Fibroblast of lung (primary cell): ENCODE measurements around the gene CHRND. TPM values are rescaled to one million over a fixed set of nuclear protein-coding genes. Genes with fewer than 3 reads are reported as not detected.

Experiments used
- DNase-seq, 2 donors: peaks; one replicate each; pipeline versions ENCODE4 v3.0.0 to v3.0.0-alpha.2; 2010; ENCODE audit warnings: low read depth in 2 of 2
- H2AFZ ChIP-seq: 2 replicates; pipeline ENCODE4 v1.5.1; 2012; ENCODE audit warnings: low read length, control low read depth, inconsistent platforms
- H3K27ac ChIP-seq: 2 replicates; pipeline ENCODE4 v1.5.1; 2011; ENCODE audit warnings: low read length, control low read depth; ENCODE audit not compliant: insufficient read depth
- H3K27me3 ChIP-seq: 2 replicates; pipeline ENCODE4 v1.5.1; 2011; ENCODE audit warnings: mild to moderate bottlenecking, low read length; ENCODE audit not compliant: control insufficient read depth, insufficient read depth
- H3K36me3 ChIP-seq: 2 replicates; pipeline ENCODE4 v1.5.1; 2011; ENCODE audit warnings: low read length; ENCODE audit not compliant: control insufficient read depth, insufficient read depth
- H3K4me1 ChIP-seq: 2 replicates; pipeline ENCODE4 v1.5.1; 2011; ENCODE audit warnings: low read length; ENCODE audit not compliant: control insufficient read depth, insufficient read depth; ENCODE audit errors: extremely low read depth
- H3K4me2 ChIP-seq: 2 replicates; pipeline ENCODE4 v1.5.1; 2011; ENCODE audit warnings: low read length, control low read depth; ENCODE audit not compliant: insufficient read depth; ENCODE audit errors: extremely low read depth
- H3K4me3 ChIP-seq, 4 experiments: fragments of 200-600 bp in 1 of 4; sonication (generic) in 1 of 4; replicated peaks in 1 of 4; 2 replicates each; pipeline ENCODE4 v1.5.1; 2011 to 2016; ENCODE audit warnings: low read length in 4 of 4, low read depth in 3 of 4, mild to moderate bottlenecking in 3 of 4, control low read depth in 2 of 4, inconsistent platforms in 1 of 4, mixed read lengths in 1 of 4; ENCODE audit not compliant: insufficient read depth in 1 of 4; ENCODE audit errors: control extremely low read depth in 1 of 4
- H3K79me2 ChIP-seq: 2 replicates; pipeline ENCODE4 v1.5.1; 2012; ENCODE audit warnings: mild to moderate bottlenecking, low read length, inconsistent platforms; ENCODE audit not compliant: control insufficient read depth, insufficient read depth
- H3K9ac ChIP-seq: 2 replicates; pipeline ENCODE4 v1.5.1; 2011; ENCODE audit warnings: mild to moderate bottlenecking, low read length, control low read depth; ENCODE audit not compliant: insufficient read depth
- H3K9me3 ChIP-seq: 2 replicates; pipeline ENCODE4 v1.5.1; 2012; ENCODE audit warnings: low read depth, low read length; ENCODE audit not compliant: control insufficient read depth, insufficient read depth
- H4K20me1 ChIP-seq: 2 replicates; pipeline ENCODE4 v1.5.1; 2011; ENCODE audit warnings: low read length; ENCODE audit not compliant: control insufficient read depth, insufficient read depth; ENCODE audit errors: extremely low read depth
- EZH2 ChIP-seq: IDR thresholded peaks from 2 replicates; pipeline ENCODE4 v1.5.1; 2012; ENCODE audit warnings: low read length, control low read depth, mild to moderate bottlenecking; ENCODE audit errors: missing control alignments
- polyA plus RNA-seq, 2 donors: library from polyadenylated mRNA; depleted of rRNA in 1 of 2; stranded (reverse) in 1 of 2; unstranded in 1 of 2; fragments of >200 nt; gene quantifications; 2 replicates each; pipeline ENCODE4 v1.2.1, GENCODE V29; 2011 to 2012; ENCODE audit warnings: missing spikeins in 1 of 2
- total RNA-seq: library from RNA; depleted of rRNA; stranded (reverse); fragments of >200 nt; gene quantifications from 2 replicates; pipeline ENCODE4 v1.2.1, GENCODE V29; 2014
- TF ChIP-seq, protein P1 (sequence below), 2 donors: IDR thresholded peaks in 1 of 2; conservative IDR thresholded peaks in 1 of 2; 1 replicate in 1 of 2; 2 replicates in 1 of 2; pipeline ENCODE4 v1.5.1; 2011 to 2012; ENCODE audit warnings: low read length in 2 of 2, control low read depth in 1 of 2, inconsistent platforms in 1 of 2, low read depth in 1 of 2, mild to moderate bottlenecking in 1 of 2

The CHRND gene
- total and polyA plus RNA-seq, 2 donors (not counting 1 experiment from before 2014, with no cell fraction given): not detected

DNA sequence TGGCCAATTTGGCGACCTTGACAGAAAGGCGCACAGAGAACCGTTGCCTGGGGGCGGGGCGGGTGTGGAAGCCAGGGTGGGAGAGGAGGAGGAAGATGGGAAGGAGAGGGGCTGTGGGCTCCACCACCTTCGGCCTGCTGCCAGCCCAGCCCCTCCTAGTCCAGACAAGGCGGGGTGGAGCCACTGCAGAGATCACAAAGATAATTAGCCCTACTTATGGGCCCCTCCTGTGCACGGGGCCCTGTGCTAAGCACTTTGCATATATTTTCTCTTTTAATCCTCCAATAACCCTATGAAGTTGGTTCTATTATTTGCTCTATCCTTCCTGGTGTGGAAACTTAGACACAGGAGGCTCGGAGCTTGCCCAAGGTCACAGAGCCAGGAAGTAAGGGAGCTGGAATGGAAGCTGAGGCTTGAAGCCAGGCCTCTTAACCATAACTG lies 24.6 kb upstream of the CHRND start:
- Histone ChIP-seq H3K27ac (no peak overlapping the region), H3K4me2 (no peak overlapping the region), H3K9me3 (no peaks in the 10 kb centered on the region), H3K36me3 (no peaks in the 10 kb centered on the region), H4K20me1 (no peaks in the 10 kb centered on the region), H3K9ac (no peak overlapping the region), H2AFZ (no peak overlapping the region), H3K79me2 (no peaks in the 10 kb centered on the region), H3K27me3 (peaks cover 21% of the 10 kb centered on the region), H3K4me3 (no peak overlapping the region), H3K4me1 (no peaks in the 10 kb centered on the region)
- no peak for DNase-seq
- TF ChIP-seq EZH2: no peak
- TF ChIP-seq, protein P1, sequence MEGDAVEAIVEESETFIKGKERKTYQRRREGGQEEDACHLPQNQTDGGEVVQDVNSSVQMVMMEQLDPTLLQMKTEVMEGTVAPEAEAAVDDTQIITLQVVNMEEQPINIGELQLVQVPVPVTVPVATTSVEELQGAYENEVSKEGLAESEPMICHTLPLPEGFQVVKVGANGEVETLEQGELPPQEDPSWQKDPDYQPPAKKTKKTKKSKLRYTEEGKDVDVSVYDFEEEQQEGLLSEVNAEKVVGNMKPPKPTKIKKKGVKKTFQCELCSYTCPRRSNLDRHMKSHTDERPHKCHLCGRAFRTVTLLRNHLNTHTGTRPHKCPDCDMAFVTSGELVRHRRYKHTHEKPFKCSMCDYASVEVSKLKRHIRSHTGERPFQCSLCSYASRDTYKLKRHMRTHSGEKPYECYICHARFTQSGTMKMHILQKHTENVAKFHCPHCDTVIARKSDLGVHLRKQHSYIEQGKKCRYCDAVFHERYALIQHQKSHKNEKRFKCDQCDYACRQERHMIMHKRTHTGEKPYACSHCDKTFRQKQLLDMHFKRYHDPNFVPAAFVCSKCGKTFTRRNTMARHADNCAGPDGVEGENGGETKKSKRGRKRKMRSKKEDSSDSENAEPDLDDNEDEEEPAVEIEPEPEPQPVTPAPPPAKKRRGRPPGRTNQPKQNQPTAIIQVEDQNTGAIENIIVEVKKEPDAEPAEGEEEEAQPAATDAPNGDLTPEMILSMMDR (conservative IDR thresholded peaks at IDR 0.05 in 1 of 2, IDR thresholded peaks at IDR 0.05 in 1 of 2; ENCODE audit: low read depth in 1 of 2, low read length in 2 of 2): no peak

DNA sequence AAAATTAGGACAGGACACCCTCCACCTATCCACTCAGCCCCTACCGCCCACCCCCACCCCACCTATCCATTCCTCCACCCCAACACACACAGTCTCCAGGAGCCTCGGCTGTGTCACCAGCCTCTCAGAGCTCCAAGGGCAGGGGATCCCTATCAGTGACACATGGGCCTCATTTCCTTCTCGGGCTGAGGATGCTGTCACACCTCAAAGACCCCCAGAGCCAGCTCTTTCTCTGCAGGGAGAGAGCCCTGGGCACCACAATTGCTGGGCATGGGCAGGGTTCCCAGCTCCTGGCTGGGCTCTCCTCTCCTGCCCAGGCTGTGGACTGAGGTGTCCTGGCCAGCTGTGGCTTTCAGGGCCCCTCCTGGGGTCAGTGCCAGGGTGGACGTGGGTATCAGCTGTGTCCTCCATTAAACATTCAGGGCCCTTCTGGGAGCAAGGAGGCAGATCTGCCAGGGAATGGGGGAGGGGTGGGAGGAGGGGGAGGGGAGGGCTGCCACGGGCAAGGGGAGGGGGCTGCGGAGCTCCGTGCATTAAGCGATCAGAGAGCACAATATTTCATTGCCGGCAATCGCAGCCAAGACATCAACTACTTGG lies 24.1 kb upstream of the CHRND start:
- Histone ChIP-seq H4K20me1 (no peaks in the 10 kb centered on the region), H2AFZ (no peak overlapping the region), H3K79me2 (no peaks in the 10 kb centered on the region), H3K9ac (no peak overlapping the region), H3K9me3 (no peaks in the 10 kb centered on the region), H3K4me3 (no peak overlapping the region), H3K27me3 (peaks cover 21% of the 10 kb centered on the region), H3K36me3 (no peaks in the 10 kb centered on the region), H3K27ac (no peak overlapping the region), H3K4me1 (no peaks in the 10 kb centered on the region), H3K4me2 (no peak overlapping the region)
- TF ChIP-seq EZH2: no peak
- TF ChIP-seq, protein P1 (conservative IDR thresholded peaks at IDR 0.05 in 1 of 2, IDR thresholded peaks at IDR 0.05 in 1 of 2; ENCODE audit: low read depth in 1 of 2, low read length in 2 of 2): no peak
- DNase-seq: no peak

DNA sequence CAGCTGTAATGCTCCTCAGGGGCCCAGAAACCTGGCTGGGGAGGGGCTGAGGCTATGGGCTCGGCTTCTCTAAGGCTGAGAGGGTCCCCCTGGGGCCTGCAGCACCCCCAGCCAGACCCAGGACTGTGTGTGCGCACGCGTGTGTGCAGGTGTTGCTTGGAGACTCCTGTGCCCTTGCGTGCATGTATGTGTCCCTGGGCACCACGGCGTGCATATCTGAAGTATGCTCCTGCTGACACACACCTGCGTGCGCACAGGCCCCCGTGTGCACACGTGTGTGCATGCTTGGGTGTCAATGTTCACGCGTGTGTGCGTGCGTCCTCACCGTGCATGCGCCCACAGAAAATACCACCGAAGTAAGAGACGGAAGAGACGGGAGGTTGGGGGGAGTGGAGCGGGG lies 23.4 kb upstream of the CHRND start:
- Histone ChIP-seq H3K36me3 (no peaks in the 10 kb centered on the region), H3K27me3 (peaks cover 21% of the 10 kb centered on the region), H3K79me2 (no peaks in the 10 kb centered on the region), H3K27ac (no peak overlapping the region), H4K20me1 (no peaks in the 10 kb centered on the region), H2AFZ (no peak overlapping the region), H3K9ac (no peak overlapping the region), H3K4me2 (no peak overlapping the region), H3K4me3 (no peak overlapping the region), H3K4me1 (no peaks in the 10 kb centered on the region), H3K9me3 (no peaks in the 10 kb centered on the region)
- TF ChIP-seq, protein P1 (conservative IDR thresholded peaks at IDR 0.05 in 1 of 2, IDR thresholded peaks at IDR 0.05 in 1 of 2; ENCODE audit: low read depth in 1 of 2, low read length in 2 of 2): no peak
- TF ChIP-seq EZH2: no peak
- no peak for DNase-seq
